GF-D8 (cell line): ENCODE measurements around the gene MZB1.
"Not testable (repeated sequence)": the region's sequence is repeated elsewhere in the genome, so short reads cannot be mapped to it uniquely, and the experiment has no call there.

Experiments
- DNase-seq: peaks from one replicate; lab custom pipeline; 2025; lab: John Stamatoyannopoulos, UW

MZB1 gene

GRCh38 chr5:139410121-139410992 lies 20.6 kb upstream of the MZB1 start:
- DNase-seq = no peak

- DNase-seq = not testable (repeated sequence)
Observed at GRCh38 chr5:139409116-139409515, 19.4 kb upstream of the MZB1 start.

GRCh38 chr5:139408191-139408590 lies 18.5 kb upstream of the MZB1 start:
- no peak for DNase-seq

GRCh38 chr5:139407517-139407916 lies 17.8 kb upstream of the MZB1 start:
- peak; percentile 55 for DNase-seq

DNA sequence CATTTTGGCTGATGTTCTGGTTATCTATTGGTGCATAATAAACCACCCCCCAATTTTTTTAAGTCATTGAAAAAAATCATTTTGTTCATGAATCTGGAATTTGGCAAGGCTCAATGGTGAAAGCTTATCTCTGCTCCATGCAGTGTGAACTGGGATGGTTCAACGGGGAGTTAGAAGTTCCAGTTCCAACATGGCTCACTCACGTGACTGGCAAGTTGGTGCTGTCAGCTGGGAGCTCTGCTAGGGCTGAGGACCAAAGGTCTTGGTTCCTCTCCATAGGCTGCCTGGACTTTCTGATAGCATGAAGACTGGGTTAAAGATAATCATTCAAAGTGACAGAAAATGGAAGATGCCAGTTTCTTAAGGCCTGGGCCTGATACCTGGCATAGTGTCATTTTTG lies 17.2 kb upstream of the MZB1 start:
- no peak for DNase-seq

GRCh38 chr5:139404484-139404840 lies 14.7 kb upstream of the MZB1 start:
- DNase-seq = no peak

- DNase-seq = peak; percentile 94
Observed at GRCh38 chr5:139403787-139404483, 14.2 kb upstream of the MZB1 start, which contains the start of gene SPATA24. Gene SPATA24, minus strand, starts transcription at chr5:139404089. Its CDS starts 29 bp downstream, at chr5:139404060.

- no peak for DNase-seq
Observed at GRCh38 chr5:139403418-139403786, 13.7 kb upstream of the MZB1 start.

DNA sequence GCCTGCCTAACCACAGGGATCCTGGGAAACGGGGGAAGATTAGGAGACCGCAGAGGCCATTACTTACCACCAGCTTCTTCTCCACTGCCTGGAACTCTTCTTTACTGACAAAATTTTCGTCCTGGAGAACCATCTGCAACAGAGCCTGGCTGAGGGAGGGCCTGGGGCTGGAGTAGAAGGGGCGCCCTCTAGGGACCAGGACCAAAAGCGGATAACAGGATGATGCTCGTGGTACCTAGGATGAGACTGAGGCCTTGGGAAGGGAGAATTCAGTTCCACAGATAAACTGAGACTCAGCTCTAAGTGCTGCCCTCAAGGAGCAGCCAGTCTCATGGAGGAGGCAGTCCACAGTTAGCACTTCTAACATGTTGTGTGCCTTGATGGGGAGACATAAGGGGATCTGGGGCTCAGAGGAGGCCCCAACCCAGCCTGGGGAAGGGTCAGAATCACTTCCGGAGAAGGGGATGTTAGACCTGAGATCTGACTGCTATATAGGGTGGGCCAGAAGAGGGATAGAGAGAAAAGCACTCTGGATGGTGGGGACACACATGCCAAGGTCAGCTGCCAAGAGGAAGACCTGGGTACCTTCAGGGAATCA lies 12.9 kb upstream of the MZB1 start:
- no peak for DNase-seq

- no peak for DNase-seq
Observed at GRCh38 chr5:139401546-139401945, 11.8 kb upstream of the MZB1 start.

- DNase-seq = no peak
Observed at GRCh38 chr5:139399501-139400121, 9.9 kb upstream of the MZB1 start.

- DNase-seq = no peak
Observed at GRCh38 chr5:139397921-139398320, 8.2 kb upstream of the MZB1 start.

- no peak for DNase-seq
Observed at GRCh38 chr5:139396691-139397090, 7.0 kb upstream of the MZB1 start.

GRCh38 chr5:139395844-139396640 lies 6.3 kb upstream of the MZB1 start:
- no peak for DNase-seq

GRCh38 chr5:139394654-139395566 lies 5.2 kb upstream of the MZB1 start, which contains the start of gene PROB1:
Gene PROB1, minus strand, starts transcription at chr5:139395104. Its CDS starts 23 bp downstream, at chr5:139395081.
- DNase-seq = no peak

DNA sequence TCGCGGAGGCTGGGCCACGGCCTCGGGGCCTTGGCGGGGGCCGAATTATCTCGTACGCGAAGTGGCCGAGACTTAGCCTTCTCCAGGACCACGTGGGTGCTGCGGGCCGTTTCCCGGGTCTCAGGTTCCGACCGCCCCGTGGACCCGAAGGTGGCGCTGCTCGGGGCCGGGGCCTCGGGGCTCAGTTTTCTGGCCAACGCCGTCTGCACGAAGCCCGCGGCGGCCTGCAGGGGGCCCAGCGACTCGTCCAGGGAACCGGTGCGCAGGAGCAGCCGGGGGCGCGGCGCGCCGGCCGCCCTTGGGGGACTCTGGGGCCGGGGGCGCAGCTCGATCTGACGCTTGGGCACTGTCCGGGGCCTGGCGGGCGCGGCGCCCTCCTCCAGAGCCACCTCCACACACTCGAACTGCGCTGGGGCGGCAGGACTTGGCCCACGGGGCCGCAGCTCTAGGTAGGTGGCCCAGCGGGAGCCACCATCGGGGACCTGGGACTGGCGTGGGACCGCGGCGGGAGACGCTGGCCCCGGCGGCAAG lies 4.5 kb upstream of the MZB1 start:
- DNase-seq = no peak

GRCh38 chr5:139393497-139394122 lies 3.9 kb upstream of the MZB1 start:
- no peak for DNase-seq

GRCh38 chr5:139392678-139393496 lies 3.2 kb upstream of the MZB1 start:
- DNase-seq = peak; percentile 40

- no peak for DNase-seq
Observed at GRCh38 chr5:139392324-139392677, 2.6 kb upstream of the MZB1 start.
